ENCODE data around the gene AGL. TPM values are rescaled to one million over a fixed set of nuclear protein-coding genes. Genes with fewer than 3 reads are reported as not detected.
"Not testable (repeated sequence)": the region's sequence is repeated elsewhere in the genome, so short reads cannot be mapped to it uniquely, and the experiment has no call there.

Gene AGL
- total RNA-seq, 1 experiment from 2014 or later: 12.0 TPM

- ATAC-seq: no peak
- intact Hi-C loops (cut with micrococcal nuclease; ENCODE audit: unreplicated experiment): no loop called here
- BruUV-seq (replicated peaks): no TSS peak
- ChIA-PET POLR2A (interaction anchor here (0.7 kb wide), 1 partner anchor 49 kb away, joined by 7 read pairs; no protein-coding TSS in a partner anchor), CTCF (no interaction called here)
- in situ Hi-C loops (cut with HindIII; ENCODE audit: low pct_unique_long_range_greater_than_20kb, low sequenced_read_pairs): no loop called here
- peak overlapping the region; percentile 77 to 78 for H3K4me3 ChIP-seq (ENCODE audit: low read depth in 2 of 2, low read length in 2 of 2)
- TF ChIP-seq REST (IDR thresholded peaks at IDR 0.05; ENCODE audit: insufficient read depth in 1 of 2, low read depth in 2 of 2, low read length in 1 of 2): no peak
- no peak for TF ChIP-seq SIN3A (IDR thresholded peaks at IDR 0.05; ENCODE audit: borderline replicate concordance, insufficient read depth, low read depth, low read length)
- TF ChIP-seq TCF7L2 (IDR thresholded peaks at IDR 0.05; ENCODE audit: low read depth, low read length): no peak
- TF ChIP-seq CTCF (IDR thresholded peaks at IDR 0.05): no peak
- TF ChIP-seq POLR2AphosphoS5 (IDR thresholded peaks at IDR 0.05; ENCODE audit: low read depth, low read length): no peak
- H3K27me3 ChIP-seq (ENCODE audit: control insufficient read depth, insufficient read depth, low read length): no peaks in the 10 kb centered on the region
- peaks cover 2% of the 10 kb centered on the region for H3K36me3 ChIP-seq (ENCODE audit: control insufficient read depth, insufficient read depth, low read length)
- H3K9me3 ChIP-seq (ENCODE audit: control insufficient read depth, insufficient read depth, low read depth, low read length): no peaks in the 10 kb centered on the region
- H3K27ac ChIP-seq (ENCODE audit: low read length): peak overlapping the region; percentile 83
- DNase-seq (ENCODE audit: low read depth, low spot score): peak; percentile 5
- H3K4me1 ChIP-seq (ENCODE audit: control insufficient read depth, insufficient read depth, low read length): no peaks in the 10 kb centered on the region
These were observed 120.6 kb downstream of the AGL start for GRCh38 chr1:99970713-99971255.

GRCh38 chr1:99972066-99972465 lies 121.9 kb downstream of the AGL start:
- intact Hi-C loops (cut with micrococcal nuclease; ENCODE audit: unreplicated experiment); in situ Hi-C loops (cut with HindIII; ENCODE audit: low pct_unique_long_range_greater_than_20kb, low sequenced_read_pairs); H3K36me3 ChIP-seq (ENCODE audit: control insufficient read depth, insufficient read depth, low read length); H3K27ac ChIP-seq (ENCODE audit: low read length); POLR2A ChIA-PET; ATAC-seq; DNase-seq (ENCODE audit: low read depth, low spot score); H3K9me3 ChIP-seq (ENCODE audit: control insufficient read depth, insufficient read depth, low read depth, low read length); H3K4me3 ChIP-seq (ENCODE audit: low read depth in 2 of 2, low read length in 2 of 2); H3K27me3 ChIP-seq (ENCODE audit: control insufficient read depth, insufficient read depth, low read length); H3K4me1 ChIP-seq (ENCODE audit: control insufficient read depth, insufficient read depth, low read length); BruUV-seq (replicated peaks): not testable (repeated sequence)
- CTCF ChIA-PET: interaction anchor here (0.7 kb wide), 1 partner anchor 277 kb away, joined by 6 read pairs; no protein-coding TSS in a partner anchor

Other genes with a start within 250 kb of the AGL start
- 0.05 TPM for gene PALMD, start 204.2 kb upstream of the AGL start, total RNA-seq (2021; ENCODE audit: unreplicated experiment)
- 1.2 TPM for gene FRRS1, start 83.7 kb upstream of the AGL start, total RNA-seq (2021; ENCODE audit: unreplicated experiment)
- 15.9 TPM for gene SLC35A3, start 119.6 kb downstream of the AGL start, total RNA-seq (2021; ENCODE audit: unreplicated experiment)

Data from Panc1 (cell line).